HEK293 (cell line): ENCODE data around the gene C6orf136.

Source experiments
- BCL11A ChIP-seq: fragments of 450-650 bp; formaldehyde crosslinking; IDR thresholded peaks from 2 replicates; pipeline ENCODE4 v1.5.1; 2016; ENCODE audit warnings: low read depth, missing biosample characterization, missing genetic modification characterization
- CTCF ChIP-seq: fragments of 450-650 bp; formaldehyde crosslinking; IDR thresholded peaks from 2 replicates; pipeline ENCODE4 v1.5.1; 2016; ENCODE audit warnings: missing biosample characterization, missing genetic modification characterization
- EGR2 ChIP-seq: fragments of 450-650 bp; formaldehyde crosslinking; IDR thresholded peaks from 2 replicates; pipeline ENCODE4 v1.5.1; 2016; ENCODE audit warnings: low read depth, missing biosample characterization, missing genetic modification characterization
- GFI1B ChIP-seq: fragments of 450-650 bp; formaldehyde crosslinking; IDR thresholded peaks from 2 replicates; pipeline ENCODE4 v1.5.1; 2016; ENCODE audit warnings: missing biosample characterization, missing genetic modification characterization
- HOXD13 ChIP-seq: sonication (generic); formaldehyde crosslinking; IDR thresholded peaks from 2 replicates; pipeline ENCODE4 v1.8.0; 2022; ENCODE audit warnings: missing genetic modification reagents, borderline replicate concordance
- KLF10 ChIP-seq: fragments of 450-650 bp; IDR thresholded peaks from 2 replicates; pipeline ENCODE4 v1.5.1; 2018; ENCODE audit warnings: missing biosample characterization, mild to moderate bottlenecking, missing genetic modification characterization
- KLF9 ChIP-seq: fragments of 450-650 bp; formaldehyde crosslinking; IDR thresholded peaks from 2 replicates; pipeline ENCODE4 v1.5.1; 2016; ENCODE audit warnings: missing biosample characterization, missing genetic modification characterization, low read depth
- SETDB1 ChIP-seq: IDR thresholded peaks from one replicate; pipeline ENCODE4 v1.6.1; 2017; ENCODE audit warnings: mild to moderate bottlenecking, low read length, moderate library complexity, mixed read lengths; ENCODE audit not compliant: insufficient read length
- TSHZ1 ChIP-seq: fragments of 450-650 bp; formaldehyde crosslinking; IDR thresholded peaks from 2 replicates; pipeline ENCODE4 v1.5.1; 2016; ENCODE audit warnings: missing biosample characterization, missing genetic modification characterization, borderline replicate concordance
- YY1 ChIP-seq: fragments of 450-650 bp; formaldehyde crosslinking; IDR thresholded peaks from 2 replicates; pipeline ENCODE4 v1.5.1; 2018; ENCODE audit warnings: missing biosample characterization, missing genetic modification characterization
- ZBTB26 ChIP-seq: fragments of 450-650 bp; formaldehyde crosslinking; optimal IDR thresholded peaks from 2 replicates; pipeline ENCODE3; 2016; ENCODE audit warnings: missing biosample characterization, mild to moderate bottlenecking, missing genetic modification characterization
- ZBTB44 ChIP-seq: fragments of 450-650 bp; IDR thresholded peaks from 2 replicates; pipeline ENCODE4 v1.5.1; 2018; ENCODE audit warnings: missing biosample characterization, mild to moderate bottlenecking, missing genetic modification characterization
- ZBTB49 ChIP-seq: fragments of 450-650 bp; formaldehyde crosslinking; IDR thresholded peaks from 2 replicates; pipeline ENCODE4 v1.5.1; 2016; ENCODE audit warnings: missing biosample characterization, missing genetic modification characterization, low read depth
- ZIC2 ChIP-seq: fragments of 450-650 bp; formaldehyde crosslinking; IDR thresholded peaks from 2 replicates; pipeline ENCODE4 v1.5.1; 2016; ENCODE audit warnings: missing biosample characterization, missing genetic modification characterization
- ZNF10 ChIP-seq: fragments of 450-650 bp; formaldehyde crosslinking; IDR thresholded peaks from 2 replicates; pipeline ENCODE4 v1.5.1; 2017; ENCODE audit warnings: missing biosample characterization, missing genetic modification characterization
- ZNF18 ChIP-seq: fragments of 450-650 bp; formaldehyde crosslinking; IDR thresholded peaks from 2 replicates; pipeline ENCODE4 v1.5.1; 2016; ENCODE audit warnings: missing biosample characterization, missing genetic modification characterization
- ZNF214 ChIP-seq: fragments of 450-650 bp; formaldehyde crosslinking; IDR thresholded peaks from 2 replicates; pipeline ENCODE4 v1.5.1; 2017; ENCODE audit warnings: missing biosample characterization, mild to moderate bottlenecking, missing genetic modification characterization, borderline replicate concordance
- ZNF37A ChIP-seq: fragments of 450-650 bp; IDR thresholded peaks from 2 replicates; pipeline ENCODE4 v1.5.1; 2018; ENCODE audit warnings: missing biosample characterization, missing genetic modification characterization
- ZNF404 ChIP-seq: fragments of 450-650 bp; formaldehyde crosslinking; IDR thresholded peaks from 2 replicates; pipeline ENCODE4 v1.5.1; 2017; ENCODE audit warnings: missing biosample characterization, missing genetic modification characterization
- ZNF423 ChIP-seq: fragments of 450-650 bp; formaldehyde crosslinking; IDR thresholded peaks from 2 replicates; pipeline ENCODE4 v1.5.1; 2016; ENCODE audit warnings: missing biosample characterization, missing genetic modification characterization
- ZNF549 ChIP-seq: fragments of 450-650 bp; IDR thresholded peaks from 2 replicates; pipeline ENCODE4 v1.5.1; 2018; ENCODE audit warnings: missing biosample characterization, missing genetic modification characterization, mild to moderate bottlenecking, inconsistent platforms, moderate library complexity
- ZNF654 ChIP-seq: fragments of 450-650 bp; formaldehyde crosslinking; IDR thresholded peaks from 2 replicates; pipeline ENCODE4 v1.5.1; 2016; ENCODE audit warnings: low read depth, missing biosample characterization, missing genetic modification characterization
- ZSCAN18 ChIP-seq: fragments of 450-650 bp; formaldehyde crosslinking; IDR thresholded peaks from 2 replicates; pipeline ENCODE4 v1.5.1; 2016; ENCODE audit warnings: missing biosample characterization, missing genetic modification characterization

The C6orf136 gene

GRCh38 chr6:30616811-30617564 lies 29.9 kb upstream of the C6orf136 start, which contains the start of gene PPP1R10 (continued):
- TF ChIP-seq ZSCAN18 (peak; percentile 60; the same call in 1 of the 2 replicates), ZNF37A (no peak), CTCF (tag by site-specific recombination) (0 out of 2 replicates have a peak, but pooled peaks have one; percentile 17), KLF9 (tag by site-specific recombination) (peak; percentile 73), GFI1B (tag by site-specific recombination) (peak; percentile 50; the same call in 1 of the 2 replicates), KLF10 (tag by site-specific recombination) (peak; percentile 64), BCL11A (no peak), ZNF18 (tag by site-specific recombination) (no peak), TSHZ1 (no peak), ZNF549 (tag by site-specific recombination) (no peak), ZIC2 (tag by site-specific recombination) (0 out of 2 replicates have a peak, but pooled peaks have one; percentile 22), SETDB1 (no peak), ZBTB44 (no peak), EGR2 (tag by site-specific recombination) (peak; percentile 45; the same call in 1 of the 2 replicates), ZBTB49 (no peak), ZNF10 (tag by site-specific recombination) (no peak), ZNF404 (tag by site-specific recombination) (no peak), ZBTB26 (peak; percentile 84), YY1 (tag by site-specific recombination) (peak; percentile 91), ZNF423 (no peak), HOXD13 (CRISPR knock-in tag) (no peak), ZNF214 (no peak), ZNF654 (0 out of 2 replicates have a peak, but pooled peaks have one; percentile 3)
